Measurements from ENCODE around the gene THRAP3. TPM values are rescaled to one million over a fixed set of nuclear protein-coding genes. Genes with fewer than 3 reads are reported as not detected.
"Not testable (repeated sequence)": the region's sequence is repeated elsewhere in the genome, so short reads cannot be mapped to it uniquely, and the experiment has no call there.

Gene THRAP3
- polyA plus RNA-seq, 3 donors: 130 to 151 (median 147) TPM

GRCh38 chr1:36248250-36248894 lies 24.1 kb downstream of the THRAP3 start:
- no peak for DNase-seq (ENCODE audit: low read depth in 3 of 3, low spot score in 2 of 3)

GRCh38 chr1:36251794-36252481 lies 27.7 kb downstream of the THRAP3 start:
- DNase-seq (ENCODE audit: low read depth in 3 of 3, low spot score in 2 of 3): no peak

GRCh38 chr1:36252482-36252824 lies 28.2 kb downstream of the THRAP3 start:
- DNase-seq (ENCODE audit: low read depth in 3 of 3, low spot score in 2 of 3): not testable (repeated sequence)

- no peak for DNase-seq (ENCODE audit: low read depth in 3 of 3, low spot score in 2 of 3)
These were observed 29.1 kb downstream of the THRAP3 start for GRCh38 chr1:36253161-36253862.

GRCh38 chr1:36256558-36257374 lies 32.5 kb downstream of the THRAP3 start:
- no peak for DNase-seq (ENCODE audit: low read depth in 3 of 3, low spot score in 2 of 3)

- no peak for DNase-seq (ENCODE audit: low read depth in 3 of 3, low spot score in 2 of 3)
These were observed 33.1 kb downstream of the THRAP3 start for GRCh38 chr1:36257375-36257767.

- no peak for DNase-seq (ENCODE audit: low read depth in 3 of 3, low spot score in 2 of 3)
These were observed 34.7 kb downstream of the THRAP3 start for GRCh38 chr1:36258960-36259344.

- no peak for DNase-seq (ENCODE audit: low read depth in 3 of 3, low spot score in 2 of 3)
These were observed 44.7 kb downstream of the THRAP3 start for GRCh38 chr1:36268981-36269380.

GRCh38 chr1:36269408-36269838 lies 45.2 kb downstream of the THRAP3 start:
- no peak for DNase-seq (ENCODE audit: low read depth in 3 of 3, low spot score in 2 of 3)

GRCh38 chr1:36273024-36273423 lies 48.8 kb downstream of the THRAP3 start:
- DNase-seq (ENCODE audit: low read depth in 3 of 3, low spot score in 2 of 3): no peak

GRCh38 chr1:36274201-36274600 lies 50.0 kb downstream of the THRAP3 start:
- no peak for DNase-seq (ENCODE audit: low read depth in 3 of 3, low spot score in 2 of 3)

- no peak for DNase-seq (ENCODE audit: low read depth in 3 of 3, low spot score in 2 of 3)
These were observed 52.4 kb downstream of the THRAP3 start for GRCh38 chr1:36276688-36277087.

GRCh38 chr1:36279110-36279788 lies 55.0 kb downstream of the THRAP3 start:
- DNase-seq (ENCODE audit: low read depth in 3 of 3, low spot score in 2 of 3): no peak

- DNase-seq (ENCODE audit: low read depth in 3 of 3, low spot score in 2 of 3): no peak
These were observed 55.6 kb downstream of the THRAP3 start for GRCh38 chr1:36279789-36280296.

GRCh38 chr1:36284061-36284460 lies 59.8 kb downstream of the THRAP3 start:
- no peak for DNase-seq (ENCODE audit: low read depth in 3 of 3, low spot score in 2 of 3)

- no peak for DNase-seq (ENCODE audit: low read depth in 3 of 3, low spot score in 2 of 3)
These were observed 60.3 kb downstream of the THRAP3 start for GRCh38 chr1:36284517-36284916.

GRCh38 chr1:36285443-36286101 lies 61.3 kb downstream of the THRAP3 start:
- DNase-seq (ENCODE audit: low read depth in 3 of 3, low spot score in 2 of 3): peak; percentile 69 to 75 (median 70)

- DNase-seq (ENCODE audit: low read depth in 3 of 3, low spot score in 2 of 3): no peak
These were observed 62.6 kb downstream of the THRAP3 start for GRCh38 chr1:36286802-36287201.

- no peak for DNase-seq (ENCODE audit: low read depth in 3 of 3, low spot score in 2 of 3)
These were observed 63.4 kb downstream of the THRAP3 start for GRCh38 chr1:36287595-36287994.

- no peak for DNase-seq (ENCODE audit: low read depth in 3 of 3, low spot score in 2 of 3)
These were observed 71.1 kb downstream of the THRAP3 start for GRCh38 chr1:36295390-36295789.

Data from right renal cortex interstitium (tissue), 3 donors.